ENCODE results near the gene GUCY1B1.
A peak's percentile ranks its signal among the peaks of the same experiment; 100 is the strongest.

GUCY1B1 gene

DNA sequence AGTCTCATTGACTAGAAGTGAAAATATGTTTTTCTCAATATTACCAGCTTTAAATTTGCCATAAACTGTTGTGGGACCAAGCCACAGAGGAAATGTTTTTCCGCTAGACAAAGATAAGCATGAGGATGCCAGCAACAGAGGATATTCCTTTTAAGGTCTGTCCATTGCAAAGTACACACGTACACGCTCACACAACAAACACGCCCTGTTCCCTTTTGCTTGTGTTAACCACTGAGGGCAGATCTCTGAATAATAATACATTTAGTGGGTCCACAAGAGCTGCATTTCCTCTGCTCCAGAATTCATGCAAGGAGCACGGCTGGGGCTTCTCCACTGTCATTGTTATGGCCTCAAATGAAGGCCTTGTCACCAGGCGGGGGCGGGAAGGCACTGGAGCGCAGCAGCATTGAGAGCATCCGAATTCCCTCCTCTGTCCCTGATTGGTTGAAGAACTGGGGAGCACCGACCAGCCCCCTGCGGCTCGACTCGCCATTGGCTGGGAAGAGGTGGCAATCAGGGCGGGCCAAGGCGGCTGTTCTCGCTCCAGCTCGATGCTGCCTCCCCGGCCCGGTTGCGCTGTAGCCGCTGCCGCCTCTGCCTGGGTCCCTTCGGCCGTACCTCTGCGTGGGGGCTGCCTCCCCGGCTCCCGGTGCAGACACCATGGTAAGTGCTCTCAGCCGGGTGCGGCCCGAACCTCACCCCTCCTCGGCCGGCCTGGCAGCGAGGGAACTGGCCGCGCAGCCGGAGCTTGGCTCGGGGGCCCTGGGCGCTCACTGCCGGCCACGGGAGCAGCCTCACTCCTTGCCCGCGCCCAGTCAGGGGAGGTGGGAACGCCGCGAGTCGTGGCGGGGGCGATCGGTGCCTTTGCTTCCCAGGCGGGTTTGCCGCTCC is at the start of gene GUCY1B1:
Gene GUCY1B1 (plus strand): TSS at position 541 of the 891 bp plus-strand sequence. CDS start 120 bp downstream, at position 661.
- DNase-seq (ENCODE audit: low read depth) = peak; percentile 37

DNA sequence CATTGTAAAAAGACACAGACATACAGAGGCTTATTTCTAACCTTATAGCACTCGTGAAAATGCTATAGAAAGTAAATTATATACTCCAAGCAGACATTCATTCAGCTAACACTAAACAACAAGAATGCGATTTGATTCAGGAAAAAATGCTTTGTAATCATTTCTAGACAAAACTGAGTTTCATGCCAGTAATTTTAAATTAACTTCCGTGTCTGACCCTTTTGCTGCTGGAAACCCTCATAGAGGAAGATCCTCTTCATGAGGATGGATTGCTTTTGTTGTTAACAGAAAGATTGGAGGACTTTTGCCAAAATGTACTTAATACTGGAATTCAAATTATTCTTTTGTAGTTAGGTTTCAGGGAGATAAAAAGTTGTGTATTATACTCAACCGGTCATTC is 48.9 kb upstream of the GUCY1B1 start:
- no peak for DNase-seq (ENCODE audit: low read depth)

DNA sequence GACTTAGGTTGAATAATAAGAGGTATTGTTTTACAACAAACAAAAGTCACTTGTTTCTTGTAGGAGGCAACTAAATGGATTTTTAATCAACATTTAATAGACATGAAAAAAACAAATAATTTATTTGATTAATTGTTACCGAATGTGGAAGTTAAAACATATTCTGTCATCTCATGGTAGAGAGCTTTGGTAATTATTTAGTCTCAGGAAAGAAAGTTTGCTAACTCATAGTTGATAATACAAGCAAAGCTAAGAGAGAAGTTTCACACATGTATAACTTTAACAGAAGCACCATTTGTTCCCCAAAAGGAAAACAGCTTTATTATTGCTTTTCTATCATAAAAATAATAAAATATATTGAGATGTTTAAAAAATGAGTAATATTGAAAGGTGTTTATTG is 47.3 kb upstream of the GUCY1B1 start:
- DNase-seq (ENCODE audit: low read depth) = no peak

GRCh38 chr4:155712846-155713245 is 46.0 kb upstream of the GUCY1B1 start:
- DNase-seq (ENCODE audit: low read depth) = no peak

GRCh38 chr4:155713911-155714310 is 44.9 kb upstream of the GUCY1B1 start:
- no peak for DNase-seq (ENCODE audit: low read depth)

DNA sequence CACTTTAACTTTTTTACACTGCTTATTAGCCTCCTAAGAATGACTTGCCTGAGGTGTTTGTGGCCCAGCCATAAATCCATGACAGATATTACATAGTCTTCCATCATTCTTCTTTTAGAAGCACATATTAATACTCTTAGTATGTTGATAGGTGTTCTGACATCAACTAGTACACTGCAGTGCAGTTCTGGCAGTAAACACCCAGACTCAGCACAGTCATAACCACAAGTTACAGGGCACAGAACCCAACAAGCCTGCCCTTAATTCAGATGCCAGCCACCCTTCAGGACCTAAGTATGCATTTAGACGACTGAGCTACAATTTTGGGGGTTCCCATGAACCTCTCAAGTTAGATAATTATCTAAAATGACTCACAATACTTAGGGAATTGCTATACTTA is 36.5 kb upstream of the GUCY1B1 start:
- DNase-seq (ENCODE audit: low read depth) = no peak

DNA sequence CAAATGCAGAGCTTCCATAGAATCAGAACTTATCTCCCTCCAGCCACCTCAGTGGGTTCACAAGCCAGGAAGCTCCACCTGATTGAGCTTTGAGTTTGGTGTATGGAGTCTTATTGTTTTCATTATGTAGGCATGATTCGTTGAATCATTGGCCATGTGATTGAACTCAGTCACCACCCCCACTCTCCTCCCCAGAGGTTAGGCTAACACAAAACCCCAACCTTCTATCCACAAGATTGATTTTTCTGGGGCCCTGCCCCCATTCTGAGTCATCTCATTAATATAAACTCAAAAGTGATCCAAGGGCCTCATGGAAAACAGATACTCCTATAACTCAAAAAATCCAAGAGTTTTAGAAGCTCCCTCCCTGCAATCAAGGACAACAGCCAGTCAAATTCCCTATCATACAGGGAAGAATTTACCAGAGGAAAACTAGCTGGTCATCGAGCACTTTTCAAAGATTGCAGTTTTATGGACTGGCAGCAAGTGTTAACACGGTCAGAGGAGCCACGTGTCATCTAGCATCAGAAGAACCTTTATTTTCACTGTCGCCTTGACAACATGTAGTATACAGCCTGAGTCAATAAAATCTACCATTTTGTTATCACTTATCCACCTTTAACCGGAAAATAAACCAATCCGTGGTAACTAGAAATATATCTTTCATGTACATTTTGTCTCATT is 35.9 kb upstream of the GUCY1B1 start:
- DNase-seq (ENCODE audit: low read depth) = no peak

- no peak for DNase-seq (ENCODE audit: low read depth)
These were observed 34.1 kb upstream of the GUCY1B1 start for GRCh38 chr4:155724731-155725130.

- no peak for DNase-seq (ENCODE audit: low read depth)
These were observed 24.8 kb upstream of the GUCY1B1 start for GRCh38 chr4:155734065-155734464.

DNA sequence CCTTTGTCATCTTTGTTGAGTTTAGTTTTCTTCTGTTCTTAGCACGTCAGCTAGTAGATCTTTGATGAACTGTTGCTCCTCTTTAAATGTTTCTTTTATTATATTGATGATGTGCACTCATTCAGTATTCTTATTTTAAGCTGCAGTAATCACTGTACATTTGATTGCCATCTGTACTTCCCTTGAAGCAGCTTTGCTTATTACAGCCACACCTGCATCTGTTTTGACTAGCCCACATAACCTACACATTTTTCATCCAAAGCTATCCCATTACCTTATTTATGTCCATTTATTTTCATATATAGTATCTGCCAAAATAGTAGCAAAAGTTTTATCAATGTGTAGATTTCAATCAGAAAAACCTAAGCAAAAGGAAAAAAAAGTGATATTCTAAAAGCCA is 23.9 kb upstream of the GUCY1B1 start:
- no peak for DNase-seq (ENCODE audit: low read depth)

GRCh38 chr4:155735496-155735895 is 23.3 kb upstream of the GUCY1B1 start:
- DNase-seq (ENCODE audit: low read depth) = no peak

- no peak for DNase-seq (ENCODE audit: low read depth)
These were observed 20.3 kb upstream of the GUCY1B1 start for GRCh38 chr4:155738548-155738947.

- no peak for DNase-seq (ENCODE audit: low read depth)
These were observed 17.3 kb upstream of the GUCY1B1 start for GRCh38 chr4:155741546-155741945.

DNA sequence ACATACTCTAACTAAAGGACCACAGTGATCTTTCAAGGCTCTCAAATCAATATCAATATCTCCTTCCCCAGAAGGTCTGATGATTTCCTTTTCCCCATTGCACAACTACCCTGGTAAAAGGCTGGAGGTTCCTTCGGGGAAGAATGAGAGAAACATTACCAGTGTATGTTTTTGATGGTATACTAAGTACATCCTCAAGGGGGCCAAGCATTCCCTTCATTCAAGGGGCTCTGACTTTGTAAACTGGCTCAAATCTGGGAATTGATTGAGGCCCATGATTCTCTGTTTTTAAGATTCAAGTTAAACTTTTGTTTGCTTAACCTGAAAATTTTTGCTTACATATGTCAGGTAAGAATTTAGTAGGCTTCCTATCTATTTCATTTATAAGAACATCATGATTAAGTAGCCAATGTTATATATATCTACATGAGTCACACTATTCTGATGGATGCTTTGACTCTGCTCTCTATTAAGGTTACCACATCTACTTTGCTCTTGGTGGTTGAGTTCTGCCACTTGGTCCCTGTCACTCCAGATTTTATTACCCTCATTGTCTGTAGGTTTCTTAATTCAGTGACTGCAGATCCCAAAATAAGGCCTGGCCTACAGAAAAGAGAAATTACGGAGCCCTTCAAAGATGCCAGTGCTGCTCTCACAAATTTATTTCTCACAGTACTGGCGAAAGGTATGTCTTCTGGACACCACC is 16.4 kb upstream of the GUCY1B1 start:
- DNase-seq (ENCODE audit: low read depth) = no peak

GRCh38 chr4:155745984-155746383 is 12.8 kb upstream of the GUCY1B1 start:
- no peak for DNase-seq (ENCODE audit: low read depth)

DNA sequence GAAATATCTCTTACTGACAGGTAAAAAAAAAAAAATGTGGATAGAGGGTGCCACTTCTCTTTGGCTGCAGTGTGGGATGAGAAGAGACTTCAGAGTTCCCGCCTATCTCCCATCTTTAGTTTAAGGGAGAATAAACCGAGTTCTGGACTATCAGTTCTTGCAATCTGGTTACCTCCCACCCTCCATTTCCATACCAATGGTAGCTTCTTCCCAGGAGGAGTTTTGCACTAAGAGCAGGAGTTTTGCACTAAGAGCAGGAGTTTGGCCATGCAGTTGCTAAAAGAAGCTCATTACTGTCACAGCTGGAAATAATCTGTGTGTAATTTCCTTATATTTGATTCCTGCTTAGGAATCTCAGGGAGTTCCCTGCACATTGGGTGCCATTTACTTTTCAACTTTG is 10.8 kb upstream of the GUCY1B1 start:
- DNase-seq (ENCODE audit: low read depth) = no peak

DNA sequence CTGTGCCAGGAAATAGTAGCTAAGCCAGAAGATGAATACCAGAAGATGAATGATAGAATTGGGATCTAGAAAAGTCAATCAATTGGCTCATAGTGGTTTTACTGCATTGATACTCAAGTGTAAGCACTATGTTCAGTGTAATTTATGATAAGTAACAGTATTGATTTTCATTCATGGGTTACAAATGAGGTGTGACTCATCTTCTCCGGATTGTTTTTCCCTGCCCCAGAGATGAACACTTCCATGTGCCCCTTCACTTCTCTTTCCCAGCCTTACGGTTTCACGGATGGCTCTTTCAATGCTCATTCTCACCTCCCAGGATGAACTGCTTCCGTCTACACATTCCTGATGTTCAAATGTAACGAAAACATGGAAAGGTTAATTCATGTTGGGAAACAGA is 9.8 kb upstream of the GUCY1B1 start:
- no peak for DNase-seq (ENCODE audit: low read depth)

- DNase-seq (ENCODE audit: low read depth) = no peak
These were observed 7.3 kb upstream of the GUCY1B1 start for GRCh38 chr4:155751569-155751968.

DNA sequence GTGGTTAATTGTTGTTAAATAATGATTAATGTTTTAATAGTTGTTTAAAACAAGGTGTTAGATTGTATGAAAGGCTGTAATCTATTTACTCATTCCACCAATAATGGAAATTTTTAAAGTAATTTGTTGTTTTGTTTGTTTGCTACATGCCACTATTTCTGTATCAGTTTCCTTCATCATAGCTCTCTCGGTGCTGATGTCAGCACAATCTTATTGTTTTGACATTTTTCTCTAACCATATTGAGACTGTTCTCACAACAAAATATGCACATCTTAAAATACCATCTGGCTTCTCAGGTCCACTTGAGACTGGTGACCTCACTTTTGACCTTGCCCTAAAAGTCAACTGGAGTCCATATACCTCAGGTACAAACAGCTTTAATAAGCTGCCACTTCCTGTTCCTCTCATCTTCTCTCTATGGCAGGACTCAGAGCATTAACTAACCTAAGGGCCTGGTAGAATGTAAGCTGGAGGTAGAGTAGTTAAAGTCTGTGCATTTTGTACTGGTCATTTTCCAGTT is 1.0 kb upstream of the GUCY1B1 start:
- DNase-seq (ENCODE audit: low read depth) = no peak

GRCh38 chr4:155759372-155760252 is 791 bp downstream of the GUCY1B1 start:
- DNase-seq (ENCODE audit: low read depth) = no peak

DNA sequence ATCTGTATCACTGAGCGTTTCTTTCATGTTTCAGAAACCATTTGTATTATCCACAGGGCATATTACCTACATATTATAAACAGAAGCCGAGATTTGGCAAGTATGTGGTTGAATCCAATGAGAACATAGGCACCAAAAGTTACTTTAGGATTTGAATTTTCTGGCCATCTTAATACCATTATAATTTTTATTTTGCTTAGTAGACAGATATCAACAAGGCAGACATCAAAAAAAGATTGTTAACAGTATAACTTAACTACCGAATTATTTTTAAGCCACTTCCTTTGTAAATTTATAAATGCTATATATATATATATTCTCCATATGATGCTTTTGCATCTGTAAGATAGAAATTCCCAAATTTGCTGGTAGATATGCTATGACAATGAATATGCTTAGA is 2.2 kb downstream of the GUCY1B1 start:
- DNase-seq (ENCODE audit: low read depth) = no peak

- DNase-seq (ENCODE audit: low read depth) = no peak
These were observed 3.1 kb downstream of the GUCY1B1 start for GRCh38 chr4:155761916-155762315.

All from stimulated activated CD8-positive, alpha-beta memory T cell treated with anti-CD3 and anti-CD28 coated beads, Interleukin-15, amount 100 ng/mL, for 24 hours (primary cell).